HCT116 (cell line): Measurements from ENCODE around the gene USH1G.

ENCODE experiments used
- CBX3 ChIP-seq: IDR thresholded peaks from 2 replicates; pipeline ENCODE4 v1.6.1; 2012; ENCODE audit warnings: low read depth
- EGR1 ChIP-seq: IDR thresholded peaks from 2 replicates; pipeline ENCODE4 v1.6.1; 2012; ENCODE audit warnings: low read depth
- EZH2phosphoT487 ChIP-seq: fragments of 200-600 bp; IDR thresholded peaks from 2 replicates; pipeline ENCODE4 v1.6.1; 2018; ENCODE audit warnings: antibody characterized with exemption, borderline replicate concordance
- POLR2A ChIP-seq: IDR thresholded peaks from 2 replicates; pipeline ENCODE4 v1.7.0; 2011; ENCODE audit warnings: borderline replicate concordance; ENCODE audit not compliant: insufficient read depth, insufficient read length; ENCODE audit errors: extremely low read depth
- ZNF274 ChIP-seq: fragments of 200-500 bp; sonication (Bioruptor generic); IDR thresholded peaks from 2 replicates; pipeline ENCODE4 v1.6.1; 2014; ENCODE audit warnings: mild to moderate bottlenecking, low read depth, low read length, inconsistent platforms
- TF ChIP-seq, protein P1 (sequence below): IDR thresholded peaks from 2 replicates; pipeline ENCODE4 v1.6.1; 2012; ENCODE audit warnings: low read depth
- TF ChIP-seq, protein P2 (sequence below), 3 experiments: fragments of 200-600 bp in 1 of 3; sonication (generic) in 1 of 3; IDR thresholded peaks in 2 of 3; conservative IDR thresholded peaks in 1 of 3; 2 replicates each; pipeline ENCODE4 v1.5.1; 2012 to 2017; ENCODE audit warnings: low read depth in 2 of 3, low read length in 2 of 3, antibody characterized with exemption in 1 of 3, borderline replicate concordance in 1 of 3, control low read depth in 1 of 3, mild to moderate bottlenecking in 1 of 3, mixed read lengths in 1 of 3, mixed run types in 1 of 3, moderate library complexity in 1 of 3; ENCODE audit not compliant: insufficient read depth in 1 of 3

DNA sequence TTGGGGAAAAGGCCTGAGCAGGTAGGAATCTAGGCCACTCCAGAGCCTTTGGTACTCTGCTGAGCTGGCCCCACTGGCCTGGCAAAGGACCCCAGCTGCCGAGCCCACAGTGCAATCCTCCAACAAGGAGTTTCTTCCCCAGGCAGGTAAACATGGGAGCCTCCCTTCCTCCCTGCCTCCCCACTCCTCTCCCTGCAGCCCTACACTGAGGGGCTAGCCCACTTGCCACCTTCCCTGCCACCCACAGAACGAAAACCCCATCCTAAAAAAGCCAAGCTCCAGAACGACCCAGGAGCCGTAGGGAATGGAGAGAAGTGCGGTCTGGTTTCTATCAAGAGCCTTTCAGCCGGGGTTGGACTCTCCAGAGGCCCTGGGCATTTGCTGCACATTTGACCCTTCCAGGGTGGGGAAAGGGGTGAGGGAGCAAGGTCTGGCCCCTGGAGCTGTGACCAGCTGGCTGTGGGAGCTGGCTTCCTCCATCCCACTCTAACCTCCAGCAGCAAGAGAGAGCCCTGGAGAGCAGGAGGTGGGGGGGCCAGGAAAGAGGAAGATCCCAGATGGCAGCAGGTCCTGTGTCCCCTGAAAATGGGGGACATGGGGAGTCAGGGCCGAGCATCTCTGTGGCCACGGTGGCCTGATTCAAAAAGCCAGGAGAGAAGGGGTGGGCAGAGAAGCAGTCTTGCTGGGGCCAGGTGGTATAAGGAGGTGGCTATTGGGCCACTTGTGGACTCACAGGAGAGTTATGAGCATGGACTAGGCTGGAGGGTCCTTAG, 48.2 kb upstream of the USH1G start:
- TF ChIP-seq ZNF274 (no peak), POLR2A (no peak), EZH2phosphoT487 (no peak), CBX3 (no peak), EGR1 (no peak)
- TF ChIP-seq, protein P1, sequence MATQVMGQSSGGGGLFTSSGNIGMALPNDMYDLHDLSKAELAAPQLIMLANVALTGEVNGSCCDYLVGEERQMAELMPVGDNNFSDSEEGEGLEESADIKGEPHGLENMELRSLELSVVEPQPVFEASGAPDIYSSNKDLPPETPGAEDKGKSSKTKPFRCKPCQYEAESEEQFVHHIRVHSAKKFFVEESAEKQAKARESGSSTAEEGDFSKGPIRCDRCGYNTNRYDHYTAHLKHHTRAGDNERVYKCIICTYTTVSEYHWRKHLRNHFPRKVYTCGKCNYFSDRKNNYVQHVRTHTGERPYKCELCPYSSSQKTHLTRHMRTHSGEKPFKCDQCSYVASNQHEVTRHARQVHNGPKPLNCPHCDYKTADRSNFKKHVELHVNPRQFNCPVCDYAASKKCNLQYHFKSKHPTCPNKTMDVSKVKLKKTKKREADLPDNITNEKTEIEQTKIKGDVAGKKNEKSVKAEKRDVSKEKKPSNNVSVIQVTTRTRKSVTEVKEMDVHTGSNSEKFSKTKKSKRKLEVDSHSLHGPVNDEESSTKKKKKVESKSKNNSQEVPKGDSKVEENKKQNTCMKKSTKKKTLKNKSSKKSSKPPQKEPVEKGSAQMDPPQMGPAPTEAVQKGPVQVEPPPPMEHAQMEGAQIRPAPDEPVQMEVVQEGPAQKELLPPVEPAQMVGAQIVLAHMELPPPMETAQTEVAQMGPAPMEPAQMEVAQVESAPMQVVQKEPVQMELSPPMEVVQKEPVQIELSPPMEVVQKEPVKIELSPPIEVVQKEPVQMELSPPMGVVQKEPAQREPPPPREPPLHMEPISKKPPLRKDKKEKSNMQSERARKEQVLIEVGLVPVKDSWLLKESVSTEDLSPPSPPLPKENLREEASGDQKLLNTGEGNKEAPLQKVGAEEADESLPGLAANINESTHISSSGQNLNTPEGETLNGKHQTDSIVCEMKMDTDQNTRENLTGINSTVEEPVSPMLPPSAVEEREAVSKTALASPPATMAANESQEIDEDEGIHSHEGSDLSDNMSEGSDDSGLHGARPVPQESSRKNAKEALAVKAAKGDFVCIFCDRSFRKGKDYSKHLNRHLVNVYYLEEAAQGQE: no peak
- TF ChIP-seq, protein P2, sequence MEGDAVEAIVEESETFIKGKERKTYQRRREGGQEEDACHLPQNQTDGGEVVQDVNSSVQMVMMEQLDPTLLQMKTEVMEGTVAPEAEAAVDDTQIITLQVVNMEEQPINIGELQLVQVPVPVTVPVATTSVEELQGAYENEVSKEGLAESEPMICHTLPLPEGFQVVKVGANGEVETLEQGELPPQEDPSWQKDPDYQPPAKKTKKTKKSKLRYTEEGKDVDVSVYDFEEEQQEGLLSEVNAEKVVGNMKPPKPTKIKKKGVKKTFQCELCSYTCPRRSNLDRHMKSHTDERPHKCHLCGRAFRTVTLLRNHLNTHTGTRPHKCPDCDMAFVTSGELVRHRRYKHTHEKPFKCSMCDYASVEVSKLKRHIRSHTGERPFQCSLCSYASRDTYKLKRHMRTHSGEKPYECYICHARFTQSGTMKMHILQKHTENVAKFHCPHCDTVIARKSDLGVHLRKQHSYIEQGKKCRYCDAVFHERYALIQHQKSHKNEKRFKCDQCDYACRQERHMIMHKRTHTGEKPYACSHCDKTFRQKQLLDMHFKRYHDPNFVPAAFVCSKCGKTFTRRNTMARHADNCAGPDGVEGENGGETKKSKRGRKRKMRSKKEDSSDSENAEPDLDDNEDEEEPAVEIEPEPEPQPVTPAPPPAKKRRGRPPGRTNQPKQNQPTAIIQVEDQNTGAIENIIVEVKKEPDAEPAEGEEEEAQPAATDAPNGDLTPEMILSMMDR (IDR thresholded peaks at IDR 0.05 in 2 of 3, conservative IDR thresholded peaks at IDR 0.05 in 1 of 3; ENCODE audit: borderline replicate concordance in 1 of 3, insufficient read depth in 1 of 3, low read depth in 2 of 3, low read length in 2 of 3): no peak
